NCI-H1436 (cell line): ENCODE data around the gene LRRC30.
A peak's percentile ranks its signal among the peaks of the same experiment; 100 is the strongest.
"Not testable (repeated sequence)": the region's sequence is repeated elsewhere in the genome, so short reads cannot be mapped to it uniquely, and the experiment has no call there.

Experiments
- DNase-seq: peaks from one replicate; lab custom pipeline; 2025; lab: John Stamatoyannopoulos, UW

LRRC30 gene

GRCh38 chr18:7230626-7231349 lies at the start of gene LRRC30:
Gene LRRC30 (plus strand): TSS chr18:7231089. CDS start chr18:7231139, 50 bp downstream.
- no peak for DNase-seq

- DNase-seq = no peak
Measured at GRCh38 chr18:7185701-7186100, 45.2 kb upstream of the LRRC30 start.

GRCh38 chr18:7190547-7191156 lies 40.2 kb upstream of the LRRC30 start:
- no peak for DNase-seq

- no peak for DNase-seq
Measured at GRCh38 chr18:7191736-7192135, 39.2 kb upstream of the LRRC30 start.

- DNase-seq = no peak
Measured at GRCh38 chr18:7195266-7195665, 35.6 kb upstream of the LRRC30 start.

- no peak for DNase-seq
Measured at GRCh38 chr18:7196421-7196820, 34.5 kb upstream of the LRRC30 start.

- no peak for DNase-seq
Measured at GRCh38 chr18:7197854-7198253, 33.0 kb upstream of the LRRC30 start.

- DNase-seq = no peak
Measured at GRCh38 chr18:7198326-7198725, 32.6 kb upstream of the LRRC30 start.

GRCh38 chr18:7201096-7201495 lies 29.8 kb upstream of the LRRC30 start:
- no peak for DNase-seq

GRCh38 chr18:7202169-7202568 lies 28.7 kb upstream of the LRRC30 start:
- DNase-seq = no peak

GRCh38 chr18:7203601-7204000 lies 27.3 kb upstream of the LRRC30 start:
- not testable (repeated sequence) for DNase-seq

- no peak for DNase-seq
Measured at GRCh38 chr18:7205346-7205745, 25.5 kb upstream of the LRRC30 start.

- no peak for DNase-seq
Measured at GRCh38 chr18:7206217-7206616, 24.7 kb upstream of the LRRC30 start.

- no peak for DNase-seq
Measured at GRCh38 chr18:7207366-7207915, 23.4 kb upstream of the LRRC30 start.

- peak; percentile 31 for DNase-seq
Measured at GRCh38 chr18:7221424-7222155, 9.3 kb upstream of the LRRC30 start.

- DNase-seq = no peak
Measured at GRCh38 chr18:7224198-7224597, 6.7 kb upstream of the LRRC30 start.

GRCh38 chr18:7232218-7232617 lies 1.3 kb downstream of the LRRC30 start:
- no peak for DNase-seq

GRCh38 chr18:7233134-7233810 lies 2.4 kb downstream of the LRRC30 start:
- DNase-seq = no peak

- DNase-seq = no peak
Measured at GRCh38 chr18:7234091-7234490, 3.2 kb downstream of the LRRC30 start.

GRCh38 chr18:7234956-7235355 lies 4.1 kb downstream of the LRRC30 start:
- DNase-seq = no peak

GRCh38 chr18:7236072-7236471 lies 5.2 kb downstream of the LRRC30 start:
- DNase-seq = no peak

- no peak for DNase-seq
Measured at GRCh38 chr18:7236933-7237332, 6.0 kb downstream of the LRRC30 start.
